ENCODE results near the gene ATXN2.
A peak's percentile ranks its signal among the peaks of the same experiment; 100 is the strongest.

ATXN2 gene

DNA sequence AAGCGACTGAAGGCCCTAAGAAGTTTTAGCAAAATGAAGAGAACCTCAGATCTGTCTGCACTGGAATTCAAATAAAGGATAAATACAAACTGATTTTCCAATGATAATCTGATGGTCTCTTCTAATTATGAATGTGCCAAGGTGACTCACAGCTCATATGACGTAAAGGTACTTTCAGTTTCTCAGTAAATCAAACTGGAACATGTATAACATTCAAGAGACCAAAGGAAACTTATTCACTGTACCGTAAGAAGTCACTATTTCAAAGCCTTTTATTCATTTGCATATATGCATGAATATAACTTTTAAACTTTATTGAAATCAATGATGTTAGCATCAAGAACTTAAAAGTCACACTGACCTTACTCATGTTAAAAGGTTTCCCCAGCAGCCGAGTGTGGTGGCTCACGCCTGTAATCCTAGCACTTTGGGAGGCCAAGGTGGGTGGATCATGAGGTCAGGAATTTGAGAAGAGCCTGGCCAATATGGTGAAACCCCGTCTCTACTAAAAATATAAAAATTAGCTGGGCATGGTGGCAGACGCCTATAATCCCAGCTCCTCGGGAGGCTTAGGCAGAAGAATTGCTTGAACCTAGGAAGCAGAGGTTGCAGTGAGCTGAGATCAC lies 52.2 kb downstream of the ATXN2 start:
- DNase-seq (ENCODE audit: extremely low read depth, low read depth) = no peak
- no peak for TF ChIP-seq CTCF (IDR thresholded peaks at IDR 0.05; ENCODE audit: low read depth, low read length, missing control alignments)
- no peak overlapping the region for H3K4me3 ChIP-seq (replicated peaks; ENCODE audit: low read depth, low read length)

DNA sequence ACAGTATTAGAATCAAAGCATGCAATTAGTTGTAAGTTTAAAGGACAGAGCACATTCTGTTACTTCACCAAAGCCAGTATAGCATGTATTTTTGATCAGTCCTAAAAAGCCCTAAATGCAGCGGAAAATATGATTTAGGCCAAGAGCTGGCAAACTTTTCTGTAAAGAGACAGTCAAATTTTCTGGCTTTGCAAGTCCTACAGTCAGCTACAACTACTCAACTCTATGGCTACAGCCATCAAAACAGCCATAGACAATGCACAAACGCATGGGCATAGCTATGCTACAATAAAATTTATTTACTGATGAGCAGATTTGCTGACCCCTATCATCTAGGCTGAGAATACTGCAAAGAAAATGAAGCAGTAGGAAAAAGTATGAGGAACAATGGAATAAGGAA lies 52.9 kb downstream of the ATXN2 start:
- no peak overlapping the region for H3K4me3 ChIP-seq (replicated peaks; ENCODE audit: low read depth, low read length)
- TF ChIP-seq CTCF (IDR thresholded peaks at IDR 0.05; ENCODE audit: low read depth, low read length, missing control alignments) = no peak
- no peak for DNase-seq (ENCODE audit: extremely low read depth, low read depth)

GRCh38 chr12:111544032-111544431 lies 55.1 kb downstream of the ATXN2 start:
- no peak overlapping the region for H3K4me3 ChIP-seq (replicated peaks; ENCODE audit: low read depth, low read length)
- TF ChIP-seq CTCF (IDR thresholded peaks at IDR 0.05; ENCODE audit: low read depth, low read length, missing control alignments) = no peak
- no peak for DNase-seq (ENCODE audit: extremely low read depth, low read depth)

DNA sequence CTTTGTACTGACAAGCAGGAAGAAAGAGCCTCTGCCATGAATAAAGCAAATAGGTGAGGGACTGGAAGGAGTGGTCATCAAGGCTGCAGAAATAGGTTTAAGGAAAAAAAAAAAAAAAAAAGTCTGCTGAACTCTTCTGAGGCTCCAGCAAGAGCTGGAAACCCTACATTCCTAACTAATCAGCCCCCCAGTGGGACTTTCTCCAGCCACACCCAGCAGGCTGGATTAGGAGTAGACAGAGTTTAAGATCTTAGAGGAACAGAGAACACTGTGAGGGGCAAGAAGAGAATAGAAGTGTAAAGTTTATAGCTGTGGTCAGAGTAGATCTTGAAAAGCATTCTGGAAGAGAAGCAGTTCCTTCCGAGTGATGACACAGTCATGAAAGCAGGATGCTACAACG lies 66.4 kb downstream of the ATXN2 start:
- DNase-seq (ENCODE audit: extremely low read depth, low read depth) = no peak
- no peak for TF ChIP-seq CTCF (IDR thresholded peaks at IDR 0.05; ENCODE audit: low read depth, low read length, missing control alignments)
- H3K4me3 ChIP-seq (replicated peaks; ENCODE audit: low read depth, low read length) = no peak overlapping the region

- peak; percentile 4 for DNase-seq (ENCODE audit: extremely low read depth, low read depth)
- peak; percentile 71 for TF ChIP-seq CTCF (IDR thresholded peaks at IDR 0.05; ENCODE audit: low read depth, low read length, missing control alignments)
- H3K4me3 ChIP-seq (replicated peaks; ENCODE audit: low read depth, low read length) = no peak overlapping the region
Observed at GRCh38 chr12:111529424-111530368, 69.4 kb downstream of the ATXN2 start.

GRCh38 chr12:111523587-111524167 lies 75.4 kb downstream of the ATXN2 start:
- H3K4me3 ChIP-seq (replicated peaks; ENCODE audit: low read depth, low read length) = no peak overlapping the region
- no peak for DNase-seq (ENCODE audit: extremely low read depth, low read depth)
- no peak for TF ChIP-seq CTCF (IDR thresholded peaks at IDR 0.05; ENCODE audit: low read depth, low read length, missing control alignments)
